ENCODE data around the gene DCAF11.

The DCAF11 gene

DNA sequence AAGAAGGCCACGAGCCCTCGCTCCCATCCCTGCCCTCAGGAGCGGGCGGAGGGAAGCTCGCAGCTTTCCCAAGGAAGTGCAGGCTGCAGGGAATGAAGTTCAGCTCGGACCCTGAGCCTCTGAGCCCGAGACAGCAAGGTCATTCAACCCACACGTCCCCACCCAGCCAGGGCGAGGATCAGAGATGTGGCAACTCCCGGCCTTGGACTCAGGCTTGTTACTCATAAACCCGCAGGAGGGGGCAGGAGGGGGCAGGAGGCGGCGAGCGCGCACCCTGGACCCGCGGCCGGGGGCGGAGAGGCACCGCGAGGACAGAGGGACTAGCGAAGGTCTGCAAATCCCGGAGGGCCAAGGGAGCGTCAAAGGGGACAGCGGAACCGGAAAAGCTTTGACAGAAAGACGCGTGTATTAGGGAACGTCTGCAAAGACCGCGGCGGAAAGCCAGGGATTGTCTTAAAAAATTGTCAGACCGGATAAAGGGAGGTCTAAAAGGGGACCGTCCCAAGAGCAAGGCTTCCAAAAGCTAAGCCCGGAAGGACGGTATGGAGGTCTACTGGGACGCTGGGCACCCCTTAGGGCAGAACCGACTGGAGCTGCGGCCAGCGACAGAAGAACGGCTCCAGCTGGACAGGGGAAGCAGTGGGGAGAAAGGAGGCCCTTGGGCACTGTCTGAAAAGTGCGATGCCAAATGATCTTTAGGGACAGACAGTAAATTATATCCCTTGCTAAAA is 611 bp upstream of the DCAF11 start:
- Histone ChIP-seq H3K9me3 (ENCODE audit: control insufficient read depth, insufficient read depth, low read depth, low read length) (no peaks in the 10 kb centered on the region), H3K4me3 (ENCODE audit: low read depth, low read length) (peak overlapping the region; percentile 98), H3K4me1 (ENCODE audit: control insufficient read depth, insufficient read depth, low read length) (no peaks in the 10 kb centered on the region), H3K36me3 (ENCODE audit: control insufficient read depth in 2 of 2, insufficient read depth in 1 of 2, low read length in 2 of 2) (peaks cover 0 to 27% of the 10 kb centered on the region in 2 experiments; a peak in 1 of 3 replicates), H3K27ac (ENCODE audit: extremely low read depth, low read depth, low read length) (peak overlapping the region; percentile 94)
- ChIA-PET CTCF (interaction anchor here (0.6 to 2.4 kb wide), 8 partner anchors 19 to 128 kb away, joined by 3 to 13 read pairs (median 6); partner anchors contain the start of genes IRF9, PCK2, PSME1 and TINF2), POLR2A (interaction anchor here (0.6 to 8.3 kb wide), 29 partner anchors 9 to 793 kb away, joined by 3 to 163 read pairs (median 5); partner anchors contain the start of genes CHMP4A, CIDEB, EMC9 and IPO4)
- TF ChIP-seq, protein P1, sequence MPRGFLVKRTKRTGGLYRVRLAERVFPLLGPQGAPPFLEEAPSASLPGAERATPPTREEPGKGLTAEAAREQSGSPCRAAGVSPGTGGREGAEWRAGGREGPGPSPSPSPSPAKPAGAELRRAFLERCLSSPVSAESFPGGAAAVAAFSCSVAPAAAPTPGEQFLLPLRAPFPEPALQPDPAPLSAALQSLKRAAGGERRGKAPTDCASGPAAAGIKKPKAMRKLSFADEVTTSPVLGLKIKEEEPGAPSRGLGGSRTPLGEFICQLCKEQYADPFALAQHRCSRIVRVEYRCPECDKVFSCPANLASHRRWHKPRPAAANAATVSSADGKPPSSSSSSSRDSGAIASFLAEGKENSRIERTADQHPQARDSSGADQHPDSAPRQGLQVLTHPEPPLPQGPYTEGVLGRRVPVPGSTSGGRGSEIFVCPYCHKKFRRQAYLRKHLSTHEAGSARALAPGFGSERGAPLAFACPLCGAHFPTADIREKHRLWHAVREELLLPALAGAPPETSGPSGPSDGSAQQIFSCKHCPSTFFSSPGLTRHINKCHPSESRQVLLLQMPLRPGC (tag by site-specific recombination; IDR thresholded peaks at IDR 0.05) = peak; percentile 56
- TF ChIP-seq, protein P2, sequence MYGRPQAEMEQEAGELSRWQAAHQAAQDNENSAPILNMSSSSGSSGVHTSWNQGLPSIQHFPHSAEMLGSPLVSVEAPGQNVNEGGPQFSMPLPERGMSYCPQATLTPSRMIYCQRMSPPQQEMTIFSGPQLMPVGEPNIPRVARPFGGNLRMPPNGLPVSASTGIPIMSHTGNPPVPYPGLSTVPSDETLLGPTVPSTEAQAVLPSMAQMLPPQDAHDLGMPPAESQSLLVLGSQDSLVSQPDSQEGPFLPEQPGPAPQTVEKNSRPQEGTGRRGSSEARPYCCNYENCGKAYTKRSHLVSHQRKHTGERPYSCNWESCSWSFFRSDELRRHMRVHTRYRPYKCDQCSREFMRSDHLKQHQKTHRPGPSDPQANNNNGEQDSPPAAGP (tag by site-specific recombination; IDR thresholded peaks at IDR 0.05) = peak; percentile 67; the same call in 1 of the 2 replicates
- TF ChIP-seq ZNF791 (tag by site-specific recombination; IDR thresholded peaks at IDR 0.05) = no peak
- TF ChIP-seq, protein P3, sequence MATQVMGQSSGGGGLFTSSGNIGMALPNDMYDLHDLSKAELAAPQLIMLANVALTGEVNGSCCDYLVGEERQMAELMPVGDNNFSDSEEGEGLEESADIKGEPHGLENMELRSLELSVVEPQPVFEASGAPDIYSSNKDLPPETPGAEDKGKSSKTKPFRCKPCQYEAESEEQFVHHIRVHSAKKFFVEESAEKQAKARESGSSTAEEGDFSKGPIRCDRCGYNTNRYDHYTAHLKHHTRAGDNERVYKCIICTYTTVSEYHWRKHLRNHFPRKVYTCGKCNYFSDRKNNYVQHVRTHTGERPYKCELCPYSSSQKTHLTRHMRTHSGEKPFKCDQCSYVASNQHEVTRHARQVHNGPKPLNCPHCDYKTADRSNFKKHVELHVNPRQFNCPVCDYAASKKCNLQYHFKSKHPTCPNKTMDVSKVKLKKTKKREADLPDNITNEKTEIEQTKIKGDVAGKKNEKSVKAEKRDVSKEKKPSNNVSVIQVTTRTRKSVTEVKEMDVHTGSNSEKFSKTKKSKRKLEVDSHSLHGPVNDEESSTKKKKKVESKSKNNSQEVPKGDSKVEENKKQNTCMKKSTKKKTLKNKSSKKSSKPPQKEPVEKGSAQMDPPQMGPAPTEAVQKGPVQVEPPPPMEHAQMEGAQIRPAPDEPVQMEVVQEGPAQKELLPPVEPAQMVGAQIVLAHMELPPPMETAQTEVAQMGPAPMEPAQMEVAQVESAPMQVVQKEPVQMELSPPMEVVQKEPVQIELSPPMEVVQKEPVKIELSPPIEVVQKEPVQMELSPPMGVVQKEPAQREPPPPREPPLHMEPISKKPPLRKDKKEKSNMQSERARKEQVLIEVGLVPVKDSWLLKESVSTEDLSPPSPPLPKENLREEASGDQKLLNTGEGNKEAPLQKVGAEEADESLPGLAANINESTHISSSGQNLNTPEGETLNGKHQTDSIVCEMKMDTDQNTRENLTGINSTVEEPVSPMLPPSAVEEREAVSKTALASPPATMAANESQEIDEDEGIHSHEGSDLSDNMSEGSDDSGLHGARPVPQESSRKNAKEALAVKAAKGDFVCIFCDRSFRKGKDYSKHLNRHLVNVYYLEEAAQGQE (tag by site-specific recombination; IDR thresholded peaks at IDR 0.05) = peak; percentile 83
- no peak for TF ChIP-seq ZNF707 (tag by site-specific recombination; IDR thresholded peaks at IDR 0.05)
- 0 out of 2 replicates have a peak, but pooled peaks have one; percentile 38 for TF ChIP-seq ZBTB8A (tag by site-specific recombination; IDR thresholded peaks at IDR 0.05)
- TF ChIP-seq ZBTB17 (tag by site-specific recombination; IDR thresholded peaks at IDR 0.05) = no peak
- TF ChIP-seq, protein P4, sequence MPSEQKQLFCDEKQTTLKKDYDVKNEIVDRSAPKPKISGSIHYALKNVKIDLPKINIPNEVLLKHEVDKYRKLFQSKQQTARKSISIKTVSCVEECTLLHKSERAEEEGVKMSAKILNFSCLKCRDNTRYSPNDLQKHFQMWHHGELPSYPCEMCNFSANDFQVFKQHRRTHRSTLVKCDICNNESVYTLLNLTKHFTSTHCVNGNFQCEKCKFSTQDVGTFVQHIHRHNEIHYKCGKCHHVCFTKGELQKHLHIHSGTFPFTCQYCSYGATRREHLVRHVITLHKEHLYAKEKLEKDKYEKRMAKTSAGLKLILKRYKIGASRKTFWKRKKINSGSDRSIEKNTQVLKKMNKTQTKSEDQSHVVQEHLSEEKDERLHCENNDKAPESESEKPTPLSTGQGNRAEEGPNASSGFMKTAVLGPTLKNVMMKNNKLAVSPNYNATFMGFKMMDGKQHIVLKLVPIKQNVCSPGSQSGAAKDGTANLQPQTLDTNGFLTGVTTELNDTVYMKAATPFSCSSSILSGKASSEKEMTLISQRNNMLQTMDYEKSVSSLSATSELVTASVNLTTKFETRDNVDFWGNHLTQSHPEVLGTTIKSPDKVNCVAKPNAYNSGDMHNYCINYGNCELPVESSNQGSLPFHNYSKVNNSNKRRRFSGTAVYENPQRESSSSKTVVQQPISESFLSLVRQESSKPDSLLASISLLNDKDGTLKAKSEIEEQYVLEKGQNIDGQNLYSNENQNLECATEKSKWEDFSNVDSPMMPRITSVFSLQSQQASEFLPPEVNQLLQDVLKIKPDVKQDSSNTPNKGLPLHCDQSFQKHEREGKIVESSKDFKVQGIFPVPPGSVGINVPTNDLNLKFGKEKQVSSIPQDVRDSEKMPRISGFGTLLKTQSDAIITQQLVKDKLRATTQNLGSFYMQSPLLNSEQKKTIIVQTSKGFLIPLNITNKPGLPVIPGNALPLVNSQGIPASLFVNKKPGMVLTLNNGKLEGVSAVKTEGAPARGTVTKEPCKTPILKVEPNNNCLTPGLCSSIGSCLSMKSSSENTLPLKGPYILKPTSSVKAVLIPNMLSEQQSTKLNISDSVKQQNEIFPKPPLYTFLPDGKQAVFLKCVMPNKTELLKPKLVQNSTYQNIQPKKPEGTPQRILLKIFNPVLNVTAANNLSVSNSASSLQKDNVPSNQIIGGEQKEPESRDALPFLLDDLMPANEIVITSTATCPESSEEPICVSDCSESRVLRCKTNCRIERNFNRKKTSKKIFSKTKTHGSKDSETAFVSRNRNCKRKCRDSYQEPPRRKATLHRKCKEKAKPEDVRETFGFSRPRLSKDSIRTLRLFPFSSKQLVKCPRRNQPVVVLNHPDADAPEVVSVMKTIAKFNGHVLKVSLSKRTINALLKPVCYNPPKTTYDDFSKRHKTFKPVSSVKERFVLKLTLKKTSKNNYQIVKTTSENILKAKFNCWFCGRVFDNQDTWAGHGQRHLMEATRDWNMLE (tag by site-specific recombination; conservative IDR thresholded peaks at IDR 0.05; ENCODE audit: low read depth) = peak; percentile 53; the same call in 1 of the 2 replicates
- TF ChIP-seq, protein P5, sequence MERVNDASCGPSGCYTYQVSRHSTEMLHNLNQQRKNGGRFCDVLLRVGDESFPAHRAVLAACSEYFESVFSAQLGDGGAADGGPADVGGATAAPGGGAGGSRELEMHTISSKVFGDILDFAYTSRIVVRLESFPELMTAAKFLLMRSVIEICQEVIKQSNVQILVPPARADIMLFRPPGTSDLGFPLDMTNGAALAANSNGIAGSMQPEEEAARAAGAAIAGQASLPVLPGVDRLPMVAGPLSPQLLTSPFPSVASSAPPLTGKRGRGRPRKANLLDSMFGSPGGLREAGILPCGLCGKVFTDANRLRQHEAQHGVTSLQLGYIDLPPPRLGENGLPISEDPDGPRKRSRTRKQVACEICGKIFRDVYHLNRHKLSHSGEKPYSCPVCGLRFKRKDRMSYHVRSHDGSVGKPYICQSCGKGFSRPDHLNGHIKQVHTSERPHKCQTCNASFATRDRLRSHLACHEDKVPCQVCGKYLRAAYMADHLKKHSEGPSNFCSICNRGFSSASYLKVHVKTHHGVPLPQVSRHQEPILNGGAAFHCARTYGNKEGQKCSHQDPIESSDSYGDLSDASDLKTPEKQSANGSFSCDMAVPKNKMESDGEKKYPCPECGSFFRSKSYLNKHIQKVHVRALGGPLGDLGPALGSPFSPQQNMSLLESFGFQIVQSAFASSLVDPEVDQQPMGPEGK (tag by site-specific recombination; IDR thresholded peaks at IDR 0.05) = peak; percentile 94
- peak; percentile 77 for TF ChIP-seq ZEB2 (tag by site-specific recombination; IDR thresholded peaks at IDR 0.05)
- peak; percentile 87 for TF ChIP-seq ZNF335 (tag by site-specific recombination; conservative IDR thresholded peaks at IDR 0.05)
- no peak for TF ChIP-seq GLI2 (tag by site-specific recombination; IDR thresholded peaks at IDR 0.05; ENCODE audit: borderline replicate concordance, low read depth)
- TF ChIP-seq ZNF274 (IDR thresholded peaks at IDR 0.05; ENCODE audit: low read length) = no peak
- no peak for TF ChIP-seq ZNF274 (tag by site-specific recombination; IDR thresholded peaks at IDR 0.05; ENCODE audit: borderline replicate concordance)
- no peak for TF ChIP-seq ZNF433 (tag by site-specific recombination; IDR thresholded peaks at IDR 0.05; ENCODE audit: low read depth)
- TF ChIP-seq ZNF600 (tag by site-specific recombination; IDR thresholded peaks at IDR 0.05) = peak; percentile 83
- TF ChIP-seq, protein P6, sequence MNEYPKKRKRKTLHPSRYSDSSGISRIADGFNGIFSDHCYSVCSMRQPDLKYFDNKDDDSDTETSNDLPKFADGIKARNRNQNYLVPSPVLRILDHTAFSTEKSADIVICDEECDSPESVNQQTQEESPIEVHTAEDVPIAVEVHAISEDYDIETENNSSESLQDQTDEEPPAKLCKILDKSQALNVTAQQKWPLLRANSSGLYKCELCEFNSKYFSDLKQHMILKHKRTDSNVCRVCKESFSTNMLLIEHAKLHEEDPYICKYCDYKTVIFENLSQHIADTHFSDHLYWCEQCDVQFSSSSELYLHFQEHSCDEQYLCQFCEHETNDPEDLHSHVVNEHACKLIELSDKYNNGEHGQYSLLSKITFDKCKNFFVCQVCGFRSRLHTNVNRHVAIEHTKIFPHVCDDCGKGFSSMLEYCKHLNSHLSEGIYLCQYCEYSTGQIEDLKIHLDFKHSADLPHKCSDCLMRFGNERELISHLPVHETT (tag by site-specific recombination; IDR thresholded peaks at IDR 0.05) = peak; percentile 73; the same call in 1 of the 2 replicates
- 0 out of 2 replicates have a peak, but pooled peaks have one; percentile 27 for TF ChIP-seq KLF16 (tag by site-specific recombination; IDR thresholded peaks at IDR 0.05)
- TF ChIP-seq MZF1 (tag by site-specific recombination; IDR thresholded peaks at IDR 0.05; ENCODE audit: borderline replicate concordance) = peak; percentile 45; the same call in 1 of the 2 replicates
